WI38 (cell line): ENCODE results near the gene TTC9C.

ENCODE experiments used
- H3K4me3 ChIP-seq: 2 replicates; pipeline ENCODE4 v1.5.1; 2011; ENCODE audit warnings: low read depth, mild to moderate bottlenecking, control low read depth, low read length
- TF ChIP-seq, protein P1 (sequence below): IDR thresholded peaks from 2 replicates; pipeline ENCODE4 v1.5.1; 2012; ENCODE audit warnings: low read depth, mild to moderate bottlenecking, control low read depth, low read length

The TTC9C gene

DNA sequence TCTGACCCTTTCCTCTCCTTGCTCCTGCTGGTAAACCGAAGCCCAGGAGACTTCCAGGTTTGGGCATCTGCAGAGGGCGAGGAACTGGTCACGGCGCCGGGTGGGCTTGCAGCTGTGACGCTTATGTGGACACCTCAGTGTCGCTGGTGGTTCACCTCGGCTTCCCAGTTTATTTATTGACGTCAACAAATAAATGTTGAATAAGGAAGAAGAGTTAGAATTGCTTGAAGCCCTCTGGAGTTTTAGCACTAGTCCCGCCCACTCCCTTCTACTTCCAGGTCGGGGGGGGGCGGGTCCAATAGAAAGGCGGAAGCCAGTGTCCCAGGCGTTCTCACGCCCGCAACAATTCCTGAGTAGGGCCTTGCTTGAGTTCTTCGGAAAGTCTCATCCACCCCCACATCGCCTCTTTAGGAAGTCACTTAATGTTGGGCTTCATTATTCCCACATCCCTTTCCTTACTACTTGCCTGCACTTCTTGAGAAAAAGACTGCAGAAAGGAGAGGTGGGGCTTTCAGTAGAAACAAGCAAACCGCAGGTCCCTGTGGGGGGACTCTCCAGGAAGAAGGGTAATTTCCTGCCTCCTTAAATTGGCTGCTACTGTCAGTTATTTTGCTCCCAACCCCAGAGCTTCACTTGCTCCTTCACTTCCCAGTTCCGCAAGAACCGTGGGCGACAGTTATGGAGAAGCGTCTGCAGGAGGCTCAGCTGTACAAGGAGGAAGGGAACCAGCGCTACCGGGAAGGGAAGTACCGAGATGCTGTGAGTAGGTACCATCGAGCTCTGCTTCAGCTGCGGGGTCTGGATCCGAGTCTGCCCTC lies at the start of gene TTC9C:
Gene TTC9C, plus strand, starts transcription at position 316 of the 818 bp plus-strand sequence. Its CDS starts 363 bp downstream, at position 679.
- TF ChIP-seq, protein P1, sequence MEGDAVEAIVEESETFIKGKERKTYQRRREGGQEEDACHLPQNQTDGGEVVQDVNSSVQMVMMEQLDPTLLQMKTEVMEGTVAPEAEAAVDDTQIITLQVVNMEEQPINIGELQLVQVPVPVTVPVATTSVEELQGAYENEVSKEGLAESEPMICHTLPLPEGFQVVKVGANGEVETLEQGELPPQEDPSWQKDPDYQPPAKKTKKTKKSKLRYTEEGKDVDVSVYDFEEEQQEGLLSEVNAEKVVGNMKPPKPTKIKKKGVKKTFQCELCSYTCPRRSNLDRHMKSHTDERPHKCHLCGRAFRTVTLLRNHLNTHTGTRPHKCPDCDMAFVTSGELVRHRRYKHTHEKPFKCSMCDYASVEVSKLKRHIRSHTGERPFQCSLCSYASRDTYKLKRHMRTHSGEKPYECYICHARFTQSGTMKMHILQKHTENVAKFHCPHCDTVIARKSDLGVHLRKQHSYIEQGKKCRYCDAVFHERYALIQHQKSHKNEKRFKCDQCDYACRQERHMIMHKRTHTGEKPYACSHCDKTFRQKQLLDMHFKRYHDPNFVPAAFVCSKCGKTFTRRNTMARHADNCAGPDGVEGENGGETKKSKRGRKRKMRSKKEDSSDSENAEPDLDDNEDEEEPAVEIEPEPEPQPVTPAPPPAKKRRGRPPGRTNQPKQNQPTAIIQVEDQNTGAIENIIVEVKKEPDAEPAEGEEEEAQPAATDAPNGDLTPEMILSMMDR = no peak
- peak within 1 kb of the TSS; percentile 83 for H3K4me3 ChIP-seq

- TF ChIP-seq, protein P1 = no peak
Observed at GRCh38 chr11:62678770-62679696, 49.3 kb upstream of the TTC9C start, which contains the start of gene UBXN1. Gene UBXN1 (minus strand): TSS chr11:62679073. CDS start chr11:62678923, 150 bp downstream.

GRCh38 chr11:62680825-62681240 lies 47.5 kb upstream of the TTC9C start:
- no peak overlapping the region for H3K4me3 ChIP-seq
- TF ChIP-seq, protein P1 = peak; percentile 54

More at GRCh38 chr11:62678770-62679696, 49.3 kb upstream of the TTC9C start, which contains the start of gene UBXN1:
- peak within 1 kb of the TSS; percentile 96 for H3K4me3 ChIP-seq

DNA sequence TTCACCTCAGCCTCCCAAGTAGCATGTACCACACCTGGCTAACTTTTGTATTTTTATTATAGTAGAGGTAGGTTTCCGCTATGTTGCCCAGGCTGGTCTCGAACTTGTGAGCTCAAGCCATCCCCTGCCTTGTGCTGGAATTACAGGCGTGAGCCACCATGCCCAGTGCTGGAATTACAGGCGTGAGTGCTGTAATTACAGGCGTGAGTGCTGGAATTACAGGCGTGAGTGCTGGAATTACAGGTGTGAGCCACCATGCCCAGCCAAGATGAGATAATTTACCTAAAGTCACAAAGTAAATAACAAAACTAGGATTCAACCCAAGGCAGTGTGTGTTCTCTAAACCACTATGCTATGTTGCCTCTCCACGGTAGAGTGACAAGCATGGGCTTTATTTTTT lies 45.8 kb upstream of the TTC9C start:
- TF ChIP-seq, protein P1 = no peak
- H3K4me3 ChIP-seq = no peak overlapping the region

GRCh38 chr11:62687508-62688396 lies 40.5 kb upstream of the TTC9C start:
- H3K4me3 ChIP-seq = 0 out of 2 replicates have a peak overlapping the region, but pooled peaks have one; percentile 2
- TF ChIP-seq, protein P1 = no peak

GRCh38 chr11:62688491-62688890 lies 39.8 kb upstream of the TTC9C start:
- peak overlapping the region; percentile 2 for H3K4me3 ChIP-seq

More at GRCh38 chr11:62688491-62688890, 39.8 kb upstream of the TTC9C start:
- TF ChIP-seq, protein P1 = no peak
